H1 (cell line): Measurements from ENCODE around the gene CTNNA3. TPM values are rescaled to one million over a fixed set of nuclear protein-coding genes. Genes with fewer than 3 reads are reported as not detected.

ENCODE experiments used
- CTCF ChIA-PET: fragments of 300-600 bp; sonication (Branson Sonifier 250); formaldehyde crosslinking; loops from one replicate; lab custom pipeline; 2021; ENCODE audit not compliant: partially characterized antibody; lab: Charles Lee
- POLR2A ChIA-PET: fragments of 300-600 bp; sonication (Branson Sonifier 250); formaldehyde crosslinking; loops from one replicate; lab custom pipeline; 2021; ENCODE audit warnings: inconsistent platforms; ENCODE audit not compliant: partially characterized antibody; lab: Charles Lee
- DNase-seq, 2 experiments: peaks; one replicate each; pipeline versions ENCODE4 v3.0.0 to v3.0.0-alpha.2; 2010 to 2022; ENCODE audit warnings: low spot score in 2 of 2, low read depth in 1 of 2, mixed read lengths in 1 of 2
- FAIRE-seq: peaks from 2 replicates; lab custom pipeline; 2011; peaks lifted over from hg19 to GRCh38; lab: Jason Lieb, UNC
- H2AFZ ChIP-seq: 2 replicates; pipeline ENCODE4 v1.8.1; 2012; ENCODE audit warnings: low read length, inconsistent platforms
- H2AK5ac ChIP-seq: 2 replicates; pipeline ENCODE4 v1.6.1; 2013; ENCODE audit warnings: low read depth, low read length
- H2BK120ac ChIP-seq: replicated peaks from 2 replicates; pipeline ENCODE3; 2013; ENCODE audit warnings: low read depth, low read length, inconsistent platforms
- H2BK12ac ChIP-seq: 2 replicates; pipeline ENCODE4 v1.6.1; 2013; ENCODE audit warnings: low read depth, low read length
- H2BK15ac ChIP-seq: 2 replicates; pipeline ENCODE4 v1.6.1; 2013; ENCODE audit warnings: low read length
- H2BK20ac ChIP-seq: 2 replicates; pipeline ENCODE4 v1.6.1; 2013; ENCODE audit warnings: low read length
- H2BK5ac ChIP-seq: 2 replicates; pipeline ENCODE4 v1.6.1; 2013; ENCODE audit warnings: low read depth, low read length
- H3K14ac ChIP-seq: 2 replicates; pipeline ENCODE4 v1.6.1; 2013; ENCODE audit warnings: inconsistent platforms; ENCODE audit not compliant: insufficient read length
- H3K18ac ChIP-seq: 2 replicates; pipeline ENCODE4 v1.6.1; 2013; ENCODE audit warnings: low read length; ENCODE audit errors: extremely low read depth
- H3K23ac ChIP-seq: 2 replicates; pipeline ENCODE4 v1.6.1; 2013; ENCODE audit warnings: inconsistent platforms; ENCODE audit not compliant: insufficient read length
- H3K23me2 ChIP-seq: 2 replicates; pipeline ENCODE4 v1.6.1; 2013; ENCODE audit warnings: low read depth, low read length
- H3K27ac ChIP-seq: 2 replicates; pipeline ENCODE4 v1.6.1; 2011; ENCODE audit warnings: low read depth, low read length, inconsistent platforms
- H3K27me3 ChIP-seq, 4 experiments: replicated peaks in 1 of 4; 1 replicate in 1 of 4; 2 replicates in 3 of 4; pipeline versions ENCODE4 v1.6.1 to v1.8.1; 2011 to 2013; ENCODE audit warnings: low read length in 3 of 4, mild to moderate bottlenecking in 3 of 4, inconsistent platforms in 2 of 4, mixed read lengths in 2 of 4, moderate library complexity in 1 of 4; ENCODE audit not compliant: control insufficient read depth in 3 of 4, insufficient read depth in 3 of 4; ENCODE audit errors: extremely low read depth in 1 of 4
- H3K36me3 ChIP-seq, 4 experiments: 2 replicates each; pipeline versions ENCODE4 v1.6.1 to v1.8.1; 2011 to 2013; ENCODE audit warnings: mild to moderate bottlenecking in 4 of 4, low read length in 3 of 4, moderate library complexity in 2 of 4, control low read depth in 1 of 4, inconsistent platforms in 1 of 4; ENCODE audit not compliant: insufficient read depth in 4 of 4, control insufficient read depth in 2 of 4
- H3K4ac ChIP-seq: replicated peaks from 2 replicates; pipeline ENCODE3; 2013; ENCODE audit warnings: low read length, low read depth, mixed read lengths, inconsistent platforms; ENCODE audit not compliant: insufficient read length
- H3K4me1 ChIP-seq, 4 experiments: replicated peaks in 1 of 4; 1 replicate in 1 of 4; 2 replicates in 3 of 4; pipeline versions ENCODE4 v1.6.1 to v1.8.1; 2011 to 2013; ENCODE audit warnings: low read length in 3 of 4, inconsistent platforms in 2 of 4, mixed read lengths in 1 of 4; ENCODE audit not compliant: insufficient read depth in 4 of 4, control insufficient read depth in 3 of 4
- H3K4me2 ChIP-seq, 2 experiments: 2 replicates each; pipeline versions ENCODE4 v1.6.1 to v1.8.1; 2011 to 2013; ENCODE audit warnings: low read depth in 2 of 2, low read length in 2 of 2, control low read depth in 1 of 2, inconsistent platforms in 1 of 2, mild to moderate bottlenecking in 1 of 2; ENCODE audit not compliant: insufficient read depth in 1 of 2
- H3K4me3 ChIP-seq, 4 experiments: fragments of 200-600, 300-600 bp in 1 of 4; sonication (generic), shearing (Covaris generic), sonication (Bioruptor Twin) in 1 of 4; 2 replicates each; pipeline versions ENCODE4 v1.5.1 to v1.8.1; 2011 to 2016; ENCODE audit warnings: low read length in 4 of 4, low read depth in 3 of 4, control low read depth in 2 of 4, inconsistent platforms in 2 of 4, mild to moderate bottlenecking in 2 of 4, mixed read lengths in 1 of 4, moderate library complexity in 1 of 4; ENCODE audit not compliant: insufficient read depth in 2 of 4; ENCODE audit errors: extremely low read depth in 1 of 4
- H3K56ac ChIP-seq: replicated peaks from 2 replicates; pipeline ENCODE3; 2013; ENCODE audit warnings: low read depth, mild to moderate bottlenecking, mixed read lengths, low read length, inconsistent platforms; ENCODE audit not compliant: insufficient read length
- H3K79me1 ChIP-seq: 2 replicates; pipeline ENCODE4 v1.6.1; 2013; ENCODE audit warnings: low read depth, low read length, control low read depth
- H3K79me2 ChIP-seq, 2 experiments: 2 replicates each; pipeline versions ENCODE4 v1.6.1 to v1.8.1; 2012 to 2013; ENCODE audit warnings: low read length in 2 of 2, mild to moderate bottlenecking in 2 of 2, inconsistent platforms in 1 of 2; ENCODE audit not compliant: insufficient read depth in 2 of 2, control insufficient read depth in 1 of 2
- H3K9ac ChIP-seq, 4 experiments: replicated peaks in 1 of 4; 1 replicate in 1 of 4; 2 replicates in 3 of 4; pipeline versions ENCODE4 v1.6.1 to v1.8.1; 2011 to 2013; ENCODE audit warnings: low read depth in 3 of 4, low read length in 3 of 4, control low read depth in 2 of 4, mild to moderate bottlenecking in 2 of 4, moderate library complexity in 2 of 4, inconsistent platforms in 1 of 4; ENCODE audit errors: extremely low read depth in 1 of 4
- H3K9me3 ChIP-seq, 2 experiments: 2 replicates each; pipeline versions ENCODE4 v1.6.1 to v1.8.1; 2012 to 2013; ENCODE audit warnings: mild to moderate bottlenecking in 2 of 2, moderate library complexity in 2 of 2, control low read depth in 1 of 2, inconsistent platforms in 1 of 2, low read depth in 1 of 2, low read length in 1 of 2, mixed read lengths in 1 of 2; ENCODE audit not compliant: insufficient read depth in 2 of 2
- H4K20me1 ChIP-seq, 2 experiments: replicated peaks in 1 of 2; 2 replicates each; pipeline versions ENCODE3 to v1.8.1; 2011 to 2013; ENCODE audit warnings: inconsistent platforms in 2 of 2, low read length in 2 of 2, mild to moderate bottlenecking in 1 of 2; ENCODE audit not compliant: insufficient read depth in 2 of 2, control insufficient read depth in 1 of 2
- H4K5ac ChIP-seq: 2 replicates; pipeline ENCODE4 v1.6.1; 2013; ENCODE audit warnings: low read length, low read depth, mixed read lengths, inconsistent platforms; ENCODE audit not compliant: insufficient read length
- H4K8ac ChIP-seq: 2 replicates; pipeline ENCODE4 v1.8.0; 2013; ENCODE audit warnings: mild to moderate bottlenecking, moderate library complexity, low read length, inconsistent platforms; ENCODE audit not compliant: insufficient read depth; ENCODE audit errors: extremely low read depth
- H4K91ac ChIP-seq: replicated peaks from 2 replicates; pipeline ENCODE3; 2013; ENCODE audit warnings: low read length, mixed read lengths, inconsistent platforms; ENCODE audit not compliant: insufficient read length
- EP300 ChIP-seq, 2 experiments: IDR thresholded peaks; 1 replicate in 1 of 2; 2 replicates in 1 of 2; pipeline ENCODE4 v1.6.1; 2011 to 2012; ENCODE audit warnings: low read depth in 2 of 2, low read length in 2 of 2, mild to moderate bottlenecking in 2 of 2, borderline replicate concordance in 1 of 2, inconsistent platforms in 1 of 2, moderate library complexity in 1 of 2
- TBP ChIP-seq: IDR thresholded peaks from 2 replicates; pipeline ENCODE4 v1.6.1; 2011; ENCODE audit warnings: low read depth, low read length, improper control_type of control experiment
- WGBS, 2 experiments: shearing (Covaris generic) in 1 of 2; methylation state at CpG; one replicate each; pipeline versions ENCODE4 v1.1.6 to v1.1.7; 2013 to 2015; ENCODE audit warnings: low lambda C conversion rate in 2 of 2, mixed read lengths in 2 of 2, inconsistent platforms in 1 of 2, low coverage in 1 of 2, missing lambda C conversion rate in 1 of 2; ENCODE audit not compliant: insufficient replicate concordance in 2 of 2, insufficient coverage in 1 of 2, insufficient read length in 1 of 2; ENCODE audit errors: extremely low coverage in 1 of 2, missing lambda C conversion rate in 1 of 2; 5-methylcytosine and 5-hydroxymethylcytosine counted together
- polyA plus RNA-seq, 7 experiments: library from polyadenylated mRNA; depleted of rRNA in 3 of 7; stranded (reverse) in 5 of 7; unstranded in 2 of 7; fragments of >200 nt in 5 of 7; fragments of 200-250 nt in 2 of 7; gene quantifications; 1 replicate in 5 of 7; 2 replicates in 1 of 7; 4 replicates in 1 of 7; pipeline versions ENCODE4 v1.2.1 to v1.2.3, GENCODE V29; 2011 to 2013; ENCODE audit warnings: missing spikeins in 2 of 7, mixed read lengths in 2 of 7
- total RNA-seq: library from RNA; stranded (reverse); fragmentation: NEBNext Ultra II Directional; extraction: Animal tissue kit (Norgen Biotek cat#: 25700); gene quantifications from 2 replicates; pipeline ENCODE4 v1.2.1, GENCODE V29; 2021

Gene CTNNA3
- total and polyA plus RNA-seq, 2 of the 8 experiments (the other 6 are each of a cell fraction or from before 2014, with no cell fraction given), result 1.3 to 1.5 TPM

DNA sequence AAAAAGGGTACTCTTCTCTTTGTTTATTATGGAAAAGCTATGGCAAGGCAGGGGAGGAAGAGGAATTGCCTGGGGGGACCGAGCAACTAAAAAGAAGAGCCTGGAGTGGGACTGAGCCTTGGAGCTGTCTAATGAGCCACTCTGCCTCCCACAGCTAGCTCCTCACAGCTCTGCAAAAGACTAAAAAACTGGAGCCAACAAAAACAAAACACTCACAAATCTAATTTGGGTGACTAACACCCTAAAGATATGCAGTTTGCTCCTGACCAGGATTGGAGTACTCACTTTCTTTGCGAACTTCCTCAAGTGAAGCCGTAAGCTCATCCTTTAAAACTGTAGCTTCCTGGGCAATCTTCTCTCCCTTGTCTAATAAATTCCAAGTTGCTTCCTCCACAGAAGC, 89.4 kb downstream of the CTNNA3 start:
- no peaks in the 10 kb centered on the region for H3K23me2 ChIP-seq
- H3K36me3 ChIP-seq, result no peaks in the 10 kb centered on the region
- H2AFZ ChIP-seq, result peak overlapping the region; percentile 56; the same call in 1 of the 2 replicates
- FAIRE-seq (no peak), DNase-seq (no peak)
- H4K91ac ChIP-seq, result no peak overlapping the region
- no peaks in the 10 kb centered on the region for H3K79me1 ChIP-seq
- no peak overlapping the region for H3K18ac ChIP-seq
- no peak overlapping the region for H3K4me3 ChIP-seq
- H2BK5ac ChIP-seq, result 0 out of 2 replicates have a peak overlapping the region, but pooled peaks have one; percentile 15
- H3K56ac ChIP-seq, result no peak overlapping the region
- H3K4me2 ChIP-seq, result no peak overlapping the region
- H3K4me1 ChIP-seq, result 0 out of 7 replicates have a peak, but pooled peaks cover 0 to 3% (median 0%) of the 10 kb centered on the region in 4 experiments
- H3K9me3 ChIP-seq, result no peaks in the 10 kb centered on the region
- H2BK120ac ChIP-seq, result no peak overlapping the region
- no peak overlapping the region for H3K4ac ChIP-seq
- H4K5ac ChIP-seq, result no peak overlapping the region
- TF ChIP-seq TBP (no peak), EP300 (IDR thresholded peaks at IDR 0.05; ENCODE audit: borderline replicate concordance in 1 of 2, low read depth in 2 of 2, low read length in 2 of 2) (peak in 1 of 2 experiments; percentile 79; a peak in 1 of 3 replicates)
- no peak overlapping the region for H2BK12ac ChIP-seq
- H3K79me2 ChIP-seq, result no peaks in the 10 kb centered on the region
- no peak overlapping the region for H2BK15ac ChIP-seq
- WGBS, 2 experiments, result 73% methylated on average over 3 of the region's 3 CpGs; no CpG with 5 or more reads in 1 of the 2 experiments
- H4K8ac ChIP-seq, result no peak overlapping the region
- H3K27me3 ChIP-seq, result no peaks in the 10 kb centered on the region
- CTCF ChIA-PET, result interaction anchor here (0.6 to 1.3 kb wide), 3 partner anchors 167 to 965 kb away, joined by 3 to 4 read pairs (median 3); no protein-coding TSS in a partner anchor
- no peak overlapping the region for H3K23ac ChIP-seq
- H4K20me1 ChIP-seq, result no peaks in the 10 kb centered on the region
- H2BK20ac ChIP-seq, result no peak overlapping the region; the same call in 1 of the 2 replicates
- no peak overlapping the region for H3K9ac ChIP-seq
- no peak overlapping the region for H2AK5ac ChIP-seq
- no peak overlapping the region for H3K14ac ChIP-seq
- POLR2A ChIA-PET, result no interaction called here
- no peak overlapping the region for H3K27ac ChIP-seq
